Brain pericyte (primary cell): ENCODE measurements around the gene IL22RA1.

Experiments
- DNase-seq: peaks from one replicate; pipeline ENCODE4 v3.0.0-alpha.2; 2012; ENCODE audit warnings: low read depth, low spot score

Gene IL22RA1

GRCh38 chr1:24111996-24112779 lies 30.8 kb downstream of the IL22RA1 start, which contains the start of gene MYOM3:
Gene MYOM3 (minus strand): TSS chr1:24112135. CDS start chr1:24108636, 3,499 bp downstream.
- no peak for DNase-seq

DNA sequence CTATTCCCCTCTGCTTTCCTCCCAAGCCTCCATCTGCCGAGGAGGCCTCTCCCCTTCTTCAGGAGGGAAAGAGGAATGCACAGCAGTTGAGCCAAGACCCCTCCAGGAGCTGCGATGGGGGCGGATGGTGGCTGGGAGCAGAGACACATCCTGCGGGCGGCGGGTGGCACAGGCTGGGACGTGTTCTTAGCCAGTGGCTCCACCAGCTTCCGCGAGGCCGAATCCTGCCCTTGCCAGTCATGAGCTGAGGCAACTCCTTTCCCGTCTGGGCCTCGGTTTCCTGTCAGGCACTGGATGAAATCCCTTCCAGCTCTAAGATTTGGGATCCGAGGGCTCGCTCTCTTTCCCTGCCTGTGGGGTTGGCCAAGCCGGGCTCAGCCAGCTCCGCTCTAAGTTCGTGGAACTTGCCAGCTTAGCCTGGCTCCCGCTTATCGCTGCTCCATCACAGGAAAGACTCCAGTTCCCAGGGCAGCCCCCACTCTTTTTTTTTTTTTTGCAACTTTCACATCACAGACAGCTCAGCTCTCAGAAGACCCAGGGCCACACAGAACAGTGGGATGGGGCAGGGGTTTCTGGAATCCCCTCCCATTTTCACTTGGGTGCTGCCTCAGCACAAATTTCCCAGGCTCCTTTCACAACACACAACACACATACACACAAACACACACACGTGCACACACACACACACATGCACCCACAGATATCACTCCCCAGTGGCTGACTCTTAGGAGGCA lies 31.5 kb downstream of the IL22RA1 start:
- no peak for DNase-seq

GRCh38 chr1:24110642-24111261 lies 32.2 kb downstream of the IL22RA1 start:
- no peak for DNase-seq

GRCh38 chr1:24109686-24110475 lies 33.1 kb downstream of the IL22RA1 start:
- no peak for DNase-seq

GRCh38 chr1:24109166-24109483 lies 33.8 kb downstream of the IL22RA1 start:
- DNase-seq, result no peak

GRCh38 chr1:24108334-24109165 lies 34.4 kb downstream of the IL22RA1 start:
- DNase-seq, result no peak

DNA sequence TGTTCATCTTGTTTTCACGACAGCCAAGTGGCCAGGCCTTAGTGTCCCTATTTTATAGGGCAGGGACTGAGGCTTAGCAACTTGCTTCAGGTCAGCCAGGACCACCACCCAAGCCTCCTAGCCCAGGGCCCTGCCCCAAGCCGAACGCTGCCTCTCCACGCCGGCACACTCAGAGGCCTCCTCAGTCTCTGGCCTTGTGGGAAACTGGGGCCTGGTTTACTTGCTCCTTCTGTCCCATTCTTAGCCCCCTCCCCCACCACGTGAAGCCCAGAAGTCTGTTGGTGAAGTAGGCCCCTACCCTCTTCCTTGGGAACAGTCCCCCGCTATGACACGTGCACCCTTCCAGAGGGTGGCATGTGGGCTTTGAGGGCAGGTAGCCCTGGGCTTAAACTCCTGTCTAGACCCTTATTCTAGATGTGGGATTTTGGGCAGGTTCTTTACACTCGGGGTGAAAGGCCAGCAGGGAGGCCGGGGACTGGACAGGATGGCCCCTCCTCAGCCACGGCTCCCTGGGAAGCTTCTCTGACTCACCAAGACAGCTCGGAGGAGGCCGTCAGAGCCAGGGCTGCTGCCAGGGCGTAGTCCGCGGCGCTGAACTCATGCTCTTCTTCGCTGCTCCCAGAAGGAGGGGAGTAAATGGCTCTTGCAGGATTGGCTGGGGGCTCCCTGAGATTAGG lies 35.3 kb downstream of the IL22RA1 start:
- no peak for DNase-seq

GRCh38 chr1:24105368-24106160 lies 37.4 kb downstream of the IL22RA1 start:
- DNase-seq, result no peak

GRCh38 chr1:24104854-24105253 lies 38.1 kb downstream of the IL22RA1 start:
- no peak for DNase-seq

- DNase-seq, result no peak
Observed at GRCh38 chr1:24103879-24104278, 39.1 kb downstream of the IL22RA1 start.

DNA sequence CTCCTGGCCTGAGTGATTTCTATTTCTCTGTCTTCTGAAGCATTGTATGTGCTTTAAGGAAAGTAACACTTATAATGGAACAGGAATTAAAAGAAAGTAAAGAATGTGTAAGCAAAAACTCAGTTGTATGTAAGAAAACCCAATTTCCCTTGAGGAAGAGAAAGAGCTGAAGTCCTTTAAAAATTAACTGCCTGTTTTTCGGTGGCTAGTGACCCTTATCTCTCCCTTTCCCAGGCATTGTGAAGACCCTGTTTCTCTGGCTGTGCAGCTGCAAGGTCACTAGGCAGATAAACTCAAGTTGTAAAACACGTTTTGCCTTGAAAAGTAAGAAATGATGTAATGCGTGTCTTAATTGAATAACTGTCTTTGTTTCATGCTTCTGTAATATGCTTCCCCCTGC lies 39.5 kb downstream of the IL22RA1 start:
- no peak for DNase-seq

DNA sequence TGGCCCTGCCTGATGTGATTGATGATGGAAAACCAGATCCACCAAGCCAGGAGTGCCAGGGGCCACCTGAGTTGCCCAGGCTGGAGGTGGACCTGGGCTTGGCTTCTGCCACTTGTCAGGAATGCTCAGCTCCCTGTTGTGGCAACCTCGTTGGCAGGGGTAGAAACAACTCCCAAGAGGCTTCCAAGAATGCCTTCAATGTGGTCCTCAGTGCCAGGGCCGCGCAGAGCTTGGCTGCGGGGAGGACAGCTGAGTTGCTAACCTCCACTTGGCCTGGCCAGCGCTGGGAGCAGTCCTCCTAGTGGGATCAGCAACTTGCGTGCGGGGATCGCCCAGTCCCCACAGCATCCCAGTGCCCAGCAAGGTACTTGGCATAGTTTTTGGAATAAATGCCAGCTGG lies 40.0 kb downstream of the IL22RA1 start:
- no peak for DNase-seq

DNA sequence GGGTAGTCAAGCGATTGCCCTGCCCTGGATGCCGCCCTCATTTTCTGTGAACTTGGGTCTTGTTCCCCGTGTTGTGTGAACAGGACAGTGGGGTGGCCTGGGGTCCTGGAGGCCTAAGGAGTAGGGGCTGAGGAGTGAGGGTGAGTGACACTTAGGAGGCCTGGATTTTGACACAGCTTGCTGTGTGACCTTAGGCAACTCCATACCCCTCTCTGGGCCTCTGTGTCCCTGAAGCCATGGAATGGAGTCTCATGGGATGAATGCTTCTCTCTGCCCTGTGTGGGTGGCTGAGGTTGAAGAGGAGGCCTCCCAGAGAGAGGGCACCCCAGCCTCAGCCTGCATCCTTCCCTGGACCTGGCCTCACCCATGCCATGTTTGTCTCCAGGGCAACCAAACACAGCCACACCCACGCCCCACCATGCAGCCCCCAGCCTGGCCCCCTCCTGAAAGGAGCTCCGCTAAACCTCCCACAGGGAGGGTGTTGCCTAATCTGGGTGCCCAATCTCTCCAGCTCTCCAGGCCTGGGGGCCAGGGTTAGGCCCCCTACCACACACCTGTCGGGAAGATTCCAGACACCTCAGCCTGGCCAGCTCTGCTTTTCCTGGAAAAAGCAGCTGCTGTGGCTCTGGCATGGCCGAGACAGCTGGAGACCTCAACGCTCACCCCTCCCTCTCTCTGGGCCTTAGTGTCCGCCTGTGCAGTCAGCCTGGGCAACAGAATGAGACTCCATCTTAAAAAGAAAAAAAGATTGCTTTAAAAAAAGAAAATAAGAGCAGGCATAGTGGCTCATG lies 40.9 kb downstream of the IL22RA1 start:
- DNase-seq, result no peak

DNA sequence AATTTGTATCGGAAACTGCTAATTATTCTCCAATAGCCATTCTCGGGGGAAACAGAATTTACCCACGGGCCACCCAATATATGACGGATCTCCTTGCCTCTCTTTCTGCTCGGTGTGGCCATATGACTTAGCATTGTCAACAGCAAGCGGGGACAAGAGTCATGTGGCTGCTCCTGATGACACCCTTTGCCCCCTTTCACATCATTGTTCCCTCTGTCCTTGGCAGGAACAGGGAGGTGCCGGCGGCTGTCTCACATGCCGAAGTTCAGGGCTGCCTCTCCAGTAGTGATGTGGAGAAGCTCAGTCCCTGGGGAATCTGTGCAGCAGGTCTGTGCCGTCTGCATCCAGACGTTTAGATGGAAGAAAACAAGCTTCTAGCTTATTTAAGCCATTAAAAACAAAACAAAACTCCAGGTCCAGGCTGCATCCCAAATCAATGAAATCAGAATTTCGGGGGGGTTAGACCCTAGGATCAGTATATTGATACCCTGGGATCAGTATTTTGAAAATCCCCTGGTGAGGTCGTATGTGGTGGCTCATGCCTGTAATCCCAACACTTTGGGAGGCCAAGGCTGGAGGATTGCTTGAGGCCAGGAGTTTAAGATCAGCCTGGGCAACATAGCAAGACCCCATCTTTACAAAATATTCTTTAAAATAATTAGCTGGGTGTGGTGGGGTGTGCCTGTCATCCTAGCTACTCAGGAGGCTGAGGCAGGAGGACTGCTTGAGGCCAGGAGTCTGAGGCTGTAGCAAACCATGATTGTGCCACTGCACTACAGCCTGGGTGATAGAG lies 41.8 kb downstream of the IL22RA1 start:
- DNase-seq, result no peak

GRCh38 chr1:24098943-24099638 lies 43.8 kb downstream of the IL22RA1 start:
- DNase-seq, result no peak

DNA sequence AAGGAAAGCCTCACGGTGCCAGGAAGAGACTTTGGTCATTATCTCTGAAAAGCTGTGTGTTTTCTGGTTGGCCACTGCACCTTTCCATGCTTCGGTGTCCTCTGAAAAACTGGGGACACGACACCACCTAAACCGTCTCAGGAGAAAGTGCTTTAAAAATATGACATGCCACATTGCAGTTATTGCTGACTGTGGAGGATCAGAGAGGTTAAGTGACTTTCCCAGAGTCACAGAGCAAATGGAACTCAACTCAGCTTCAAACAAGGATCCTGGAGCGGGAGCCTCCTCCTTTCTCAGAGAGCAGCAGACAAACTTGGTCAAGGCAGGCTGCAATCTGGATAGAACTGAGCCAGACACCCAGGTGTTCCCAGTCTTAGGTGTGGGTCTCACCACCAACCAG lies 44.8 kb downstream of the IL22RA1 start:
- no peak for DNase-seq

GRCh38 chr1:24097663-24098062 lies 45.3 kb downstream of the IL22RA1 start:
- no peak for DNase-seq
